Mesothelial cell of epicardium (in vitro differentiated cells): Measurements from ENCODE around the gene FAF1. TPM values are rescaled to one million over a fixed set of nuclear protein-coding genes. Genes with fewer than 3 reads are reported as not detected.

Experiments used
- DNase-seq, 2 experiments: peaks; one replicate each; pipeline ENCODE4 v3.0.0; 2021; ENCODE audit warnings: low spot score in 2 of 2; ENCODE audit not compliant: unreplicated experiment in 2 of 2
- H3K27ac Mint-ChIP-seq: 2 replicates; pipeline ENCODE4 v1.8.0; 2021; ENCODE audit warnings: mixed read lengths
- H3K27me3 Mint-ChIP-seq: 2 replicates; pipeline ENCODE4 v1.8.0; 2021; ENCODE audit warnings: low read depth, mixed read lengths
- H3K36me3 Mint-ChIP-seq: 2 replicates; pipeline ENCODE4 v1.8.0; 2021; ENCODE audit warnings: mixed read lengths
- H3K4me1 Mint-ChIP-seq: 2 replicates; pipeline ENCODE4 v1.8.0; 2021; ENCODE audit warnings: mixed read lengths
- H3K4me3 Mint-ChIP-seq: 2 replicates; pipeline ENCODE4 v1.8.0; 2021; ENCODE audit warnings: mild to moderate bottlenecking, moderate library complexity, mixed read lengths
- H3K9me3 Mint-ChIP-seq: 2 replicates; pipeline ENCODE4 v1.8.0; 2021; ENCODE audit warnings: mixed read lengths
- CTCF ChIP-seq: fragments of 200-600 bp; sonication (generic); IDR thresholded peaks from one replicate; pipeline ENCODE4 v1.5.0; 2021; ENCODE audit warnings: antibody characterized with exemption; ENCODE audit not compliant: unreplicated experiment
- total RNA-seq: library from RNA; stranded (reverse); gene quantifications from 3 replicates; pipeline ENCODE4 v1.2.1, GENCODE V29; 2021

The FAF1 gene
- total RNA-seq, 1 donor from 2014 or later, result 44.4 TPM

- Mint-ChIP-seq H3K36me3 (no peaks in the 10 kb centered on the region), H3K4me3 (no peak overlapping the region), H3K27me3 (no peaks in the 10 kb centered on the region), H3K27ac (no peak overlapping the region), H3K9me3 (no peaks in the 10 kb centered on the region), H3K4me1 (no peaks in the 10 kb centered on the region)
- no peak for TF ChIP-seq CTCF
- no peak for DNase-seq
These were observed 486.6 kb downstream of the FAF1 start for GRCh38 chr1:50473513-50473912.

- H3K27ac Mint-ChIP-seq, result no peak overlapping the region
- no peak overlapping the region for H3K4me3 Mint-ChIP-seq
- no peaks in the 10 kb centered on the region for H3K36me3 Mint-ChIP-seq
- TF ChIP-seq CTCF, result no peak
- H3K9me3 Mint-ChIP-seq, result no peaks in the 10 kb centered on the region
- no peaks in the 10 kb centered on the region for H3K4me1 Mint-ChIP-seq
- no peaks in the 10 kb centered on the region for H3K27me3 Mint-ChIP-seq
- no peak for DNase-seq
These were observed 488.1 kb downstream of the FAF1 start for GRCh38 chr1:50471967-50472366.

- no peak overlapping the region for H3K27ac Mint-ChIP-seq
- no peak overlapping the region for H3K4me3 Mint-ChIP-seq
- no peak for DNase-seq
- H3K36me3 Mint-ChIP-seq, result peaks cover 5% of the 10 kb centered on the region
- H3K9me3 Mint-ChIP-seq, result no peaks in the 10 kb centered on the region
- H3K27me3 Mint-ChIP-seq, result no peaks in the 10 kb centered on the region
- TF ChIP-seq CTCF, result no peak
- no peaks in the 10 kb centered on the region for H3K4me1 Mint-ChIP-seq
These were observed 497.1 kb downstream of the FAF1 start for GRCh38 chr1:50462964-50463363.

- Mint-ChIP-seq H3K27ac (no peak overlapping the region), H3K4me1 (no peaks in the 10 kb centered on the region), H3K9me3 (no peaks in the 10 kb centered on the region), H3K27me3 (no peaks in the 10 kb centered on the region), H3K4me3 (no peak overlapping the region), H3K36me3 (peaks cover 4% of the 10 kb centered on the region)
- no peak for TF ChIP-seq CTCF
- no peak for DNase-seq
These were observed 501.6 kb downstream of the FAF1 start for GRCh38 chr1:50458507-50458906.

- Mint-ChIP-seq H3K36me3 (no peaks in the 10 kb centered on the region), H3K4me1 (no peaks in the 10 kb centered on the region), H3K27ac (no peak overlapping the region), H3K27me3 (no peaks in the 10 kb centered on the region), H3K9me3 (no peaks in the 10 kb centered on the region), H3K4me3 (no peak overlapping the region)
- no peak for DNase-seq
- TF ChIP-seq CTCF, result no peak
These were observed 505.2 kb downstream of the FAF1 start for GRCh38 chr1:50454911-50455310.

- H3K4me1 Mint-ChIP-seq, result no peaks in the 10 kb centered on the region
- TF ChIP-seq CTCF, result no peak
- no peak for DNase-seq
- no peaks in the 10 kb centered on the region for H3K36me3 Mint-ChIP-seq
- H3K9me3 Mint-ChIP-seq, result no peaks in the 10 kb centered on the region
- no peak overlapping the region for H3K27ac Mint-ChIP-seq
- H3K4me3 Mint-ChIP-seq, result no peak overlapping the region
- H3K27me3 Mint-ChIP-seq, result no peaks in the 10 kb centered on the region
These were observed 506.8 kb downstream of the FAF1 start for GRCh38 chr1:50453266-50453665.
